ENCODE data around the gene KLHL30. TPM values are rescaled to one million over a fixed set of nuclear protein-coding genes. Genes with fewer than 3 reads are reported as not detected.

KLHL30 gene
- total RNA-seq, 1 donor from 2014 or later: 2.4 TPM

- DNase-seq (ENCODE audit: low read depth): no peak
These were observed 36.3 kb upstream of the KLHL30 start for GRCh38 chr2:238101891-238102841.

GRCh38 chr2:238102865-238103264 lies 35.6 kb upstream of the KLHL30 start:
- no peak for DNase-seq (ENCODE audit: low read depth)
- H3K27me3 ChIP-seq (ENCODE audit: control insufficient read depth, insufficient read depth, low read length): peaks cover 13% of the 10 kb centered on the region
- TF ChIP-seq, protein P1, sequence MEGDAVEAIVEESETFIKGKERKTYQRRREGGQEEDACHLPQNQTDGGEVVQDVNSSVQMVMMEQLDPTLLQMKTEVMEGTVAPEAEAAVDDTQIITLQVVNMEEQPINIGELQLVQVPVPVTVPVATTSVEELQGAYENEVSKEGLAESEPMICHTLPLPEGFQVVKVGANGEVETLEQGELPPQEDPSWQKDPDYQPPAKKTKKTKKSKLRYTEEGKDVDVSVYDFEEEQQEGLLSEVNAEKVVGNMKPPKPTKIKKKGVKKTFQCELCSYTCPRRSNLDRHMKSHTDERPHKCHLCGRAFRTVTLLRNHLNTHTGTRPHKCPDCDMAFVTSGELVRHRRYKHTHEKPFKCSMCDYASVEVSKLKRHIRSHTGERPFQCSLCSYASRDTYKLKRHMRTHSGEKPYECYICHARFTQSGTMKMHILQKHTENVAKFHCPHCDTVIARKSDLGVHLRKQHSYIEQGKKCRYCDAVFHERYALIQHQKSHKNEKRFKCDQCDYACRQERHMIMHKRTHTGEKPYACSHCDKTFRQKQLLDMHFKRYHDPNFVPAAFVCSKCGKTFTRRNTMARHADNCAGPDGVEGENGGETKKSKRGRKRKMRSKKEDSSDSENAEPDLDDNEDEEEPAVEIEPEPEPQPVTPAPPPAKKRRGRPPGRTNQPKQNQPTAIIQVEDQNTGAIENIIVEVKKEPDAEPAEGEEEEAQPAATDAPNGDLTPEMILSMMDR (IDR thresholded peaks at IDR 0.05; ENCODE audit: insufficient read depth, low read length, poor library complexity, severe bottlenecking): no peak
- no peak overlapping the region for H3K4me3 ChIP-seq (ENCODE audit: low read depth, low read length)
- no peaks in the 10 kb centered on the region for H3K36me3 ChIP-seq (ENCODE audit: control insufficient read depth, insufficient read depth, low read length)

More at GRCh38 chr2:238101891-238102841, 36.3 kb upstream of the KLHL30 start:
- no peaks in the 10 kb centered on the region for H3K36me3 ChIP-seq (ENCODE audit: control insufficient read depth, insufficient read depth, low read length)
- TF ChIP-seq, protein P1 (IDR thresholded peaks at IDR 0.05; ENCODE audit: insufficient read depth, low read length, poor library complexity, severe bottlenecking): no peak
- H3K27me3 ChIP-seq (ENCODE audit: control insufficient read depth, insufficient read depth, low read length): peaks cover 13% of the 10 kb centered on the region
- no peak overlapping the region for H3K4me3 ChIP-seq (ENCODE audit: low read depth, low read length)

GRCh38 chr2:238103465-238104225 lies 34.8 kb upstream of the KLHL30 start:
- TF ChIP-seq, protein P1 (IDR thresholded peaks at IDR 0.05; ENCODE audit: insufficient read depth, low read length, poor library complexity, severe bottlenecking): no peak
- Histone ChIP-seq H3K27me3 (ENCODE audit: control insufficient read depth, insufficient read depth, low read length) (peaks cover 13% of the 10 kb centered on the region), H3K4me3 (ENCODE audit: low read depth, low read length) (no peak overlapping the region), H3K36me3 (ENCODE audit: control insufficient read depth, insufficient read depth, low read length) (no peaks in the 10 kb centered on the region)
- DNase-seq (ENCODE audit: low read depth): no peak

DNA sequence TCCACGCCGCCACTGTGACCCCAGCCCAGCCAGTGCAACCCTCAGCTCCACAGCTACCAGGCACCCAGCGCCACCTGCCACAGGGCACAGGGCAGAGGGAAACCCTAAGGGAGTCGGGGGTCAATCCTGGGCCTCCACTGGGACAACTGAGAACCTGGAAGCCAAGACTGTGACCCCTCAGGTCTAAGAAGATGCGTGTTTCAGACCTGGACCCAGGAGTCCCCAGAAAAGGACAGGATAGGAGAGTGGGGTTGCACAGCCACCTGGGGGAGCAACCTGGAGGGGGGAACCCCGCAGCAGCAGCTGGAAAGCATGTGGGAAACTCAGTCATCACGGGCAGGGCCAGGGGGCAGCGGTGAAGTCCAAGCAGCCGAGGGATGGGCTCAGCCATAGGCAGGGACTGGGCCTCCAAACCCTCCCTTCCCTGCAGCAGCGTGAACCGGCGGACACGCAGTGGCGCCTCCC lies 34.2 kb upstream of the KLHL30 start:
- TF ChIP-seq, protein P1 (IDR thresholded peaks at IDR 0.05; ENCODE audit: insufficient read depth, low read length, poor library complexity, severe bottlenecking): no peak
- DNase-seq (ENCODE audit: low read depth): no peak
- no peaks in the 10 kb centered on the region for H3K36me3 ChIP-seq (ENCODE audit: control insufficient read depth, insufficient read depth, low read length)
- no peak overlapping the region for H3K4me3 ChIP-seq (ENCODE audit: low read depth, low read length)
- H3K27me3 ChIP-seq (ENCODE audit: control insufficient read depth, insufficient read depth, low read length): peaks cover 13% of the 10 kb centered on the region

GRCh38 chr2:238104691-238105371 lies 33.6 kb upstream of the KLHL30 start:
- H3K27me3 ChIP-seq (ENCODE audit: control insufficient read depth, insufficient read depth, low read length): peaks cover 13% of the 10 kb centered on the region
- TF ChIP-seq, protein P1 (IDR thresholded peaks at IDR 0.05; ENCODE audit: insufficient read depth, low read length, poor library complexity, severe bottlenecking): no peak
- DNase-seq (ENCODE audit: low read depth): no peak
- H3K4me3 ChIP-seq (ENCODE audit: low read depth, low read length): no peak overlapping the region
- H3K36me3 ChIP-seq (ENCODE audit: control insufficient read depth, insufficient read depth, low read length): no peaks in the 10 kb centered on the region

All from kidney epithelial cell (primary cell).